ENCODE data around the gene GAMT. TPM values are rescaled to one million over a fixed set of nuclear protein-coding genes. Genes with fewer than 3 reads are reported as not detected.
A peak's percentile ranks its signal among the peaks of the same experiment; 100 is the strongest.

Gene GAMT
- total and polyA plus RNA-seq, 2 of the 13 experiments (the other 11 are each of a cell fraction or from before 2014, with no cell fraction given) = 115 to 124 TPM

- TF ChIP-seq SETDB1 (CRISPR knock-in tag; IDR thresholded peaks at IDR 0.05; ENCODE audit: borderline replicate concordance) = no peak
- TF ChIP-seq HMG20A (CRISPR knock-in tag; IDR thresholded peaks at IDR 0.05; ENCODE audit: borderline replicate concordance) = peak; percentile 13; the same call in 1 of the 2 replicates
- TF ChIP-seq, protein P1, sequence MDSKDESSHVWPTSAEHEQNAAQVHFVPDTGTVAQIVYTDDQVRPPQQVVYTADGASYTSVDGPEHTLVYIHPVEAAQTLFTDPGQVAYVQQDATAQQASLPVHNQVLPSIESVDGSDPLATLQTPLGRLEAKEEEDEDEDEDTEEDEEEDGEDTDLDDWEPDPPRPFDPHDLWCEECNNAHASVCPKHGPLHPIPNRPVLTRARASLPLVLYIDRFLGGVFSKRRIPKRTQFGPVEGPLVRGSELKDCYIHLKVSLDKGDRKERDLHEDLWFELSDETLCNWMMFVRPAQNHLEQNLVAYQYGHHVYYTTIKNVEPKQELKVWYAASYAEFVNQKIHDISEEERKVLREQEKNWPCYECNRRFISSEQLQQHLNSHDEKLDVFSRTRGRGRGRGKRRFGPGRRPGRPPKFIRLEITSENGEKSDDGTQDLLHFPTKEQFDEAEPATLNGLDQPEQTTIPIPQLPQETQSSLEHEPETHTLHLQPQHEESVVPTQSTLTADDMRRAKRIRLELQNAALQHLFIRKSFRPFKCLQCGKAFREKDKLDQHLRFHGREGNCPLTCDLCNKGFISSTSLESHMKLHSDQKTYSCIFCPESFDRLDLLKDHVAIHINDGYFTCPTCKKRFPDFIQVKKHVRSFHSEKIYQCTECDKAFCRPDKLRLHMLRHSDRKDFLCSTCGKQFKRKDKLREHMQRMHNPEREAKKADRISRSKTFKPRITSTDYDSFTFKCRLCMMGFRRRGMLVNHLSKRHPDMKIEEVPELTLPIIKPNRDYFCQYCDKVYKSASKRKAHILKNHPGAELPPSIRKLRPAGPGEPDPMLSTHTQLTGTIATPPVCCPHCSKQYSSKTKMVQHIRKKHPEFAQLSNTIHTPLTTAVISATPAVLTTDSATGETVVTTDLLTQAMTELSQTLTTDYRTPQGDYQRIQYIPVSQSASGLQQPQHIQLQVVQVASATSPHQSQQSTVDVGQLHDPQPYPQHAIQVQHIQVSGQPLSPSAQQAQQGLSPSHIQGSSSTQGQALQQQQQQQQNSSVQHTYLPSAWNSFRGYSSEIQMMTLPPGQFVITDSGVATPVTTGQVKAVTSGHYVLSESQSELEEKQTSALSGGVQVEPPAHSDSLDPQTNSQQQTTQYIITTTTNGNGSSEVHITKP (CRISPR knock-in tag; IDR thresholded peaks at IDR 0.05; ENCODE audit: low read depth) = peak; percentile 69; the same call in 1 of the 2 replicates
- TF ChIP-seq ZNF775 (CRISPR knock-in tag; IDR thresholded peaks at IDR 0.05; ENCODE audit: borderline replicate concordance) = peak; percentile 94; the same call in 1 of the 2 replicates
- TF ChIP-seq, protein P2, sequence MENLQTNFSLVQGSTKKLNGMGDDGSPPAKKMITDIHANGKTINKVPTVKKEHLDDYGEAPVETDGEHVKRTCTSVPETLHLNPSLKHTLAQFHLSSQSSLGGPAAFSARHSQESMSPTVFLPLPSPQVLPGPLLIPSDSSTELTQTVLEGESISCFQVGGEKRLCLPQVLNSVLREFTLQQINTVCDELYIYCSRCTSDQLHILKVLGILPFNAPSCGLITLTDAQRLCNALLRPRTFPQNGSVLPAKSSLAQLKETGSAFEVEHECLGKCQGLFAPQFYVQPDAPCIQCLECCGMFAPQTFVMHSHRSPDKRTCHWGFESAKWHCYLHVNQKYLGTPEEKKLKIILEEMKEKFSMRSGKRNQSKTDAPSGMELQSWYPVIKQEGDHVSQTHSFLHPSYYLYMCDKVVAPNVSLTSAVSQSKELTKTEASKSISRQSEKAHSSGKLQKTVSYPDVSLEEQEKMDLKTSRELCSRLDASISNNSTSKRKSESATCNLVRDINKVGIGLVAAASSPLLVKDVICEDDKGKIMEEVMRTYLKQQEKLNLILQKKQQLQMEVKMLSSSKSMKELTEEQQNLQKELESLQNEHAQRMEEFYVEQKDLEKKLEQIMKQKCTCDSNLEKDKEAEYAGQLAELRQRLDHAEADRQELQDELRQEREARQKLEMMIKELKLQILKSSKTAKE (CRISPR knock-in tag; IDR thresholded peaks at IDR 0.05; ENCODE audit: borderline replicate concordance) = peak; percentile 74
- TF ChIP-seq TAF15 (IDR thresholded peaks at IDR 0.05; ENCODE audit: low read depth, low read length, poor library complexity, severe bottlenecking) = peak; percentile 80
- TF ChIP-seq FOXA3 (CRISPR knock-in tag; IDR thresholded peaks at IDR 0.05) = peak; percentile 75
- 0 out of 2 replicates have a peak, but pooled peaks have one; percentile 12 for TF ChIP-seq SUZ12 (IDR thresholded peaks at IDR 0.05; ENCODE audit: low read depth, low read length)
- peak; percentile 95 for TF ChIP-seq FOXC1 (CRISPR knock-in tag; IDR thresholded peaks at IDR 0.05; ENCODE audit: borderline replicate concordance)
- TF ChIP-seq, protein P3, sequence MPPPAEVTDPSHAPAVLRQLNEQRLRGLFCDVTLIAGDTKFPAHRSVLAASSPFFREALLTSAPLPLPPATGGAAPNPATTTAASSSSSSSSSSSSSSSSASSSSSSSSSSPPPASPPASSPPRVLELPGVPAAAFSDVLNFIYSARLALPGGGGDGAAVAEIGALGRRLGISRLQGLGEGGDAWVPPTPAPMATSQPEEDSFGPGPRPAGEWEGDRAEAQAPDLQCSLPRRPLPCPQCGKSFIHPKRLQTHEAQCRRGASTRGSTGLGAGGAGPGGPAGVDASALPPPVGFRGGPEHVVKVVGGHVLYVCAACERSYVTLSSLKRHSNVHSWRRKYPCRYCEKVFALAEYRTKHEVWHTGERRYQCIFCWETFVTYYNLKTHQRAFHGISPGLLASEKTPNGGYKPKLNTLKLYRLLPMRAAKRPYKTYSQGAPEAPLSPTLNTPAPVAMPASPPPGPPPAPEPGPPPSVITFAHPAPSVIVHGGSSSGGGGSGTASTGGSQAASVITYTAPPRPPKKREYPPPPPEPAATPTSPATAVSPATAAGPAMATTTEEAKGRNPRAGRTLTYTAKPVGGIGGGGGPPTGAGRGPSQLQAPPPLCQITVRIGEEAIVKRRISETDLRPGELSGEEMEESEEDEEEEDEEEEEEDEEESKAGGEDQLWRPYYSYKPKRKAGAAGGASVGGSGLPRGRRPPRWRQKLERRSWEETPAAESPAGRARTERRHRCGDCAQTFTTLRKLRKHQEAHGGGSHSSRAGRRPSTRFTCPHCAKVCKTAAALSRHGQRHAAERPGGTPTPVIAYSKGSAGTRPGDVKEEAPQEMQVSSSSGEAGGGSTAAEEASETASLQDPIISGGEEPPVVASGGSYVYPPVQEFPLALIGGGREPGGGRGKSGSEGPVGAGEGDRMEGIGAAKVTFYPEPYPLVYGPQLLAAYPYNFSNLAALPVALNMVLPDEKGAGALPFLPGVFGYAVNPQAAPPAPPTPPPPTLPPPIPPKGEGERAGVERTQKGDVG (CRISPR knock-in tag; IDR thresholded peaks at IDR 0.05; ENCODE audit: borderline replicate concordance) = peak; percentile 94; the same call in 1 of the 2 replicates
- peak; percentile 98; the same call in 1 of the 2 replicates for TF ChIP-seq PLSCR1 (CRISPR knock-in tag; IDR thresholded peaks at IDR 0.05; ENCODE audit: borderline replicate concordance)
- TF ChIP-seq ARHGAP35 (CRISPR knock-in tag; IDR thresholded peaks at IDR 0.05; ENCODE audit: borderline replicate concordance) = peak; percentile 79; the same call in 1 of the 2 replicates
- TF ChIP-seq ZNF558 (CRISPR knock-in tag; IDR thresholded peaks at IDR 0.05; ENCODE audit: borderline replicate concordance) = peak; percentile 97
- peak; percentile 99 for TF ChIP-seq CEBPG (CRISPR knock-in tag; IDR thresholded peaks at IDR 0.05)
- TF ChIP-seq ZBTB7B (CRISPR knock-in tag; IDR thresholded peaks at IDR 0.05) = peak; percentile 97
- TF ChIP-seq, protein P4, sequence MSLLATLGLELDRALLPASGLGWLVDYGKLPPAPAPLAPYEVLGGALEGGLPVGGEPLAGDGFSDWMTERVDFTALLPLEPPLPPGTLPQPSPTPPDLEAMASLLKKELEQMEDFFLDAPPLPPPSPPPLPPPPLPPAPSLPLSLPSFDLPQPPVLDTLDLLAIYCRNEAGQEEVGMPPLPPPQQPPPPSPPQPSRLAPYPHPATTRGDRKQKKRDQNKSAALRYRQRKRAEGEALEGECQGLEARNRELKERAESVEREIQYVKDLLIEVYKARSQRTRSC (CRISPR knock-in tag; IDR thresholded peaks at IDR 0.05; ENCODE audit: low read depth) = peak; percentile 94; the same call in 1 of the 2 replicates
- TF ChIP-seq FOXK2 (IDR thresholded peaks at IDR 0.05) = peak; percentile 66; the same call in 1 of the 2 replicates
These were observed 17.8 kb downstream of the GAMT start, which contains the start of gene NDUFS7 (continued) for GRCh38 chr19:1383312-1384084.

Data from HepG2 (cell line).